ENCODE measurements around the gene PLSCR5.
A peak's percentile ranks its signal among the peaks of the same experiment; 100 is the strongest.

PLSCR5 gene

GRCh38 chr3:146558781-146559180, 46.4 kb downstream of the PLSCR5 start:
- TF ChIP-seq CTCF (IDR thresholded peaks at IDR 0.05; ENCODE audit: low read depth, low read length): no peak
- TF ChIP-seq, protein P1, sequence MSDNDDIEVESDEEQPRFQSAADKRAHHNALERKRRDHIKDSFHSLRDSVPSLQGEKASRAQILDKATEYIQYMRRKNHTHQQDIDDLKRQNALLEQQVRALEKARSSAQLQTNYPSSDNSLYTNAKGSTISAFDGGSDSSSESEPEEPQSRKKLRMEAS (IDR thresholded peaks at IDR 0.05; ENCODE audit: low read depth, low read length): no peak
- no peak for TF ChIP-seq POLR2A (IDR thresholded peaks at IDR 0.05; ENCODE audit: extremely low read depth, insufficient read length)
- no peak for TF ChIP-seq MYC (IDR thresholded peaks at IDR 0.05; ENCODE audit: low read depth, low read length)
- H3K4me3 ChIP-seq (ENCODE audit: low read depth, low read length): no peak overlapping the region
- DNase-seq (ENCODE audit: low read depth): peak; percentile 70

DNA sequence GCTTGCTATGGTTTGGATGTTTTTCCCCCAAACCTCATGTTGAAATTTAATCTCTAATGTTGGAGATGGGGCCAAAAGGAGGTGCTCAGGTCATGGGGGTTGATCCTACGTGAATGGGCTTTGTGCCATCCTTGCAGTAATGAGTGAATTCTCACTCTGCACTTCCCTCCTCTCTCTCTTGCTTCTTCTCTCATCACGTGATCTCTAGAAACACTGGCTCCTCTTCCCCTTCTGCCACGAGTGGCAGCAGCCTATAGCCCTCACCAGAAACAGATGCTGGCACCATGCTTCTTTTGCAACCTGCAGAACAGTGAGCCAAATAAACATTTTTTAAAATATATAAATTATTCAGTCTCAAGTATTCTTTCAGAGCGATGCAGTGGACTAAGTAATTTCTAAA, 47.4 kb downstream of the PLSCR5 start:
- no peak overlapping the region for H3K4me3 ChIP-seq (ENCODE audit: low read depth, low read length)
- DNase-seq (ENCODE audit: low read depth): no peak
- TF ChIP-seq CTCF (IDR thresholded peaks at IDR 0.05; ENCODE audit: low read depth, low read length): no peak
- no peak for TF ChIP-seq POLR2A (IDR thresholded peaks at IDR 0.05; ENCODE audit: extremely low read depth, insufficient read length)
- TF ChIP-seq, protein P1 (IDR thresholded peaks at IDR 0.05; ENCODE audit: low read depth, low read length): no peak

GRCh38 chr3:146555311-146555710, 49.8 kb downstream of the PLSCR5 start:
- TF ChIP-seq CTCF (IDR thresholded peaks at IDR 0.05; ENCODE audit: low read depth, low read length) (no peak), POLR2A (IDR thresholded peaks at IDR 0.05; ENCODE audit: extremely low read depth, insufficient read length) (no peak), MYC (IDR thresholded peaks at IDR 0.05; ENCODE audit: low read depth, low read length) (no peak)
- TF ChIP-seq, protein P1 (IDR thresholded peaks at IDR 0.05; ENCODE audit: low read depth, low read length): no peak
- no peak overlapping the region for H3K4me3 ChIP-seq (ENCODE audit: low read depth, low read length)
- DNase-seq (ENCODE audit: low read depth): no peak

DNA sequence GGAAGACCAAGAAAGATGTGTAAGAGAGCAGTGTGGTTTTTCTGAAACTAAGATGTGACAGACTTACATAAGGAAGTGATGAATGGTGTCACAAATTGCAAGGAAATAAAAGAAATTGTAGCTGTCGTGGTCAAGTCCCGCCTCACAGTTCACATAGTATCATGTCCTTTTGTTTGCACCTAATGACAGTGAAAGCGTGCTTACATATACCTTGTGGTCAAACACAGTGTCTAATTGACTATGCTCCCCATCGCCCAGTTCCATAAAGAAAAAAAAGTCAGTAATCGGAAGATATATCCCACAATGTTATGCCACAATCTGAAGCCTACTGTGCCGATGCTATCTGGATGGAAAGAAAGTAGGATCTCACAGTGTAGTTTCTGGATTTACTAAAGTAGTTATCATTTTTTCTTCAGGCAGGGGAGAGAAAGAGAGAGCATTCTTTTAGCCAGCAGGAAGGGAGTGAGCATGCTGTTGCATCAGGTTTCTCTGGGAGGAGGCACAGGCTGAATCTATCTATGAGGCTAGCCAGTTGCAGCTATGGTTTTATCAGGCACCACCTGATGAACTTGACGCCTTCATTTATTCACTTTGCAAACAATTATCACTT, 50.9 kb downstream of the PLSCR5 start:
- TF ChIP-seq CTCF (IDR thresholded peaks at IDR 0.05; ENCODE audit: low read depth, low read length) (no peak), POLR2A (IDR thresholded peaks at IDR 0.05; ENCODE audit: extremely low read depth, insufficient read length) (no peak)
- TF ChIP-seq, protein P1 (IDR thresholded peaks at IDR 0.05; ENCODE audit: low read depth, low read length): no peak
- no peak for DNase-seq (ENCODE audit: low read depth)
- H3K4me3 ChIP-seq (ENCODE audit: low read depth, low read length): no peak overlapping the region

DNA sequence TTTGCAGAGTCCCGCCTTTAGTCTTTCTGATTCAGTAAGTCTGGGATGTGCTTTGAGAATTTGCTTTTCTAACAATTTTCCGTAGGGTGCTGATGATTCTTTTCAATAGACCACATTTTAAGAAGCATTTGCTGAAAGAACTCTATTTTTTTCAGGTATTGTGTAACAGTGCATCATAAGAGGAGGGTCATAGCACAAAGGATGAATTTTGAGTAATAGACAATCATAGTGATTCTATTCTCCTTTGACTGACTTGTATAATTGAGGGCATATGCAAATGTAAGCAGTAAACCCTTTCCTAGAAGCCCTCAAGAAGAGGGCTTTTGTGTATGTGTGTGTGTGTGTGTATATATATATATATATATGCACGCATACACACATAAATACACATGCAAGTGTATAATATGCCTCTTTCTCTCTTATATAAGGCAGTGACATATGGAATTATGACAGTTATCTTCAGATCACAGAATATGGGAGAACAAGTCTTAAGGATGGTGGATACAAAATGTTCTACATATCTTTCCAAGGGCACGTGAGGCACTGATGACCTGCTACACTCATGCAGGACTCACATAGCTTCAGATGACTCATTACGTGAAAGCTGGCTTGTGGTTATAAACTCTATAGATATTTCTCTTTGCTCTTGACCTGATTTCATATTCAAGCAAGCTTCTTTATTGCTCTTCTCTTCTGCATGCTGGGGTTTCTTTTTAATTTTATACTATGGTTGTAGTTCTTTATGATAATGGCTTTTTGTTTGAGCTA, 54.2 kb downstream of the PLSCR5 start:
- peak; percentile 34 for DNase-seq (ENCODE audit: low read depth)
- H3K4me3 ChIP-seq (ENCODE audit: low read depth, low read length): no peak overlapping the region
- TF ChIP-seq, protein P1 (IDR thresholded peaks at IDR 0.05; ENCODE audit: low read depth, low read length): no peak

- no peak overlapping the region for H3K4me3 ChIP-seq (ENCODE audit: low read depth, low read length)
- DNase-seq (ENCODE audit: low read depth): no peak
- no peak for TF ChIP-seq POLR2A (IDR thresholded peaks at IDR 0.05; ENCODE audit: extremely low read depth, insufficient read length)
- TF ChIP-seq CTCF (IDR thresholded peaks at IDR 0.05; ENCODE audit: low read depth, low read length): no peak
- TF ChIP-seq, protein P1 (IDR thresholded peaks at IDR 0.05; ENCODE audit: low read depth, low read length): no peak
- TF ChIP-seq MYC (IDR thresholded peaks at IDR 0.05; ENCODE audit: low read depth, low read length): no peak
Observed at GRCh38 chr3:146550070-146550615, 55.0 kb downstream of the PLSCR5 start.

Data from NB4 (cell line).